Measurements from ENCODE around the gene DDIAS. TPM values are rescaled to one million over a fixed set of nuclear protein-coding genes. Genes with fewer than 3 reads are reported as not detected.

DDIAS gene
- polyA plus RNA-seq (2013, experiment 1 of 2; ENCODE audit: insufficient read length): 10.2 TPM
- 0.95 TPM for polyA plus RNA-seq (2013, experiment 2 of 2; ENCODE audit: insufficient read length)

GRCh38 chr11:82901165-82901921 is at the start of gene DDIAS:
DDIAS (plus strand) TSS chr11:82901736; CDS start chr11:82914739, 13,003 bp downstream.
- DNase-seq: peak; percentile 97

GRCh38 chr11:82854242-82854641 is 47.3 kb upstream of the DDIAS start:
- DNase-seq: peak; percentile 33

GRCh38 chr11:82854916-82855315 is 46.6 kb upstream of the DDIAS start:
- peak; percentile 38 for DNase-seq

GRCh38 chr11:82855616-82856015 is 45.9 kb upstream of the DDIAS start:
- DNase-seq: no peak

- no peak for DNase-seq
These were observed 44.4 kb upstream of the DDIAS start for GRCh38 chr11:82857145-82857544.

GRCh38 chr11:82858133-82858532 is 43.4 kb upstream of the DDIAS start:
- no peak for DNase-seq

- DNase-seq: peak; percentile 88
These were observed 42.9 kb upstream of the DDIAS start for GRCh38 chr11:82858556-82859091.

- DNase-seq: no peak
These were observed 41.8 kb upstream of the DDIAS start for GRCh38 chr11:82859750-82860149.

GRCh38 chr11:82862379-82862778 is 39.2 kb upstream of the DDIAS start:
- no peak for DNase-seq

- no peak for DNase-seq
These were observed 38.3 kb upstream of the DDIAS start for GRCh38 chr11:82863209-82863608.

GRCh38 chr11:82864268-82864667 is 37.3 kb upstream of the DDIAS start:
- peak; percentile 36 for DNase-seq

GRCh38 chr11:82865841-82866240 is 35.7 kb upstream of the DDIAS start:
- DNase-seq: peak; percentile 33

- peak; percentile 68 for DNase-seq
These were observed 33.9 kb upstream of the DDIAS start for GRCh38 chr11:82867495-82868082.

- DNase-seq: no peak
These were observed 31.9 kb upstream of the DDIAS start for GRCh38 chr11:82869657-82870056.

GRCh38 chr11:82871646-82872045 is 29.9 kb upstream of the DDIAS start:
- DNase-seq: no peak

- DNase-seq: no peak
These were observed 29.0 kb upstream of the DDIAS start for GRCh38 chr11:82872377-82873150.

- DNase-seq: no peak
These were observed 27.6 kb upstream of the DDIAS start for GRCh38 chr11:82873919-82874333.

GRCh38 chr11:82874646-82875523 is 26.7 kb upstream of the DDIAS start:
- no peak for DNase-seq

- DNase-seq: no peak
These were observed 17.7 kb upstream of the DDIAS start for GRCh38 chr11:82883853-82884252.

GRCh38 chr11:82889133-82890001 is 12.2 kb upstream of the DDIAS start:
- DNase-seq: no peak

- DNase-seq: no peak
These were observed 11.6 kb upstream of the DDIAS start for GRCh38 chr11:82890002-82890341.

Data from fibroblast of skin of back (primary cell).